Gastroesophageal sphincter (tissue), 3 donors: ENCODE results near the gene ATP2B2.

Source experiments
- CTCF ChIP-seq, 4 experiments: fragments of 200-600 bp in 2 of 4; fragments of 450-650 bp in 2 of 4; sonication (generic) in 1 of 4; IDR thresholded peaks; one replicate each; pipeline ENCODE4 v1.5.1; 2017 to 2019; ENCODE audit warnings: antibody characterized with exemption in 4 of 4, mild to moderate bottlenecking in 2 of 4, moderate library complexity in 2 of 4
- EP300 ChIP-seq: sonication (generic); formaldehyde crosslinking; IDR thresholded peaks from one replicate; pipeline ENCODE4 v1.6.1; 2017; ENCODE audit warnings: antibody characterized with exemption, mild to moderate bottlenecking
- POLR2A ChIP-seq, 2 donors: fragments of 450-650 bp; IDR thresholded peaks; one replicate each; pipeline ENCODE4 v1.6.1; 2017; ENCODE audit warnings: antibody characterized with exemption in 2 of 2, mild to moderate bottlenecking in 2 of 2, moderate library complexity in 1 of 2
- POLR2AphosphoS5 ChIP-seq: sonication (generic); formaldehyde crosslinking; IDR thresholded peaks from one replicate; pipeline ENCODE4 v1.6.1; 2017; ENCODE audit warnings: antibody characterized with exemption

DNA sequence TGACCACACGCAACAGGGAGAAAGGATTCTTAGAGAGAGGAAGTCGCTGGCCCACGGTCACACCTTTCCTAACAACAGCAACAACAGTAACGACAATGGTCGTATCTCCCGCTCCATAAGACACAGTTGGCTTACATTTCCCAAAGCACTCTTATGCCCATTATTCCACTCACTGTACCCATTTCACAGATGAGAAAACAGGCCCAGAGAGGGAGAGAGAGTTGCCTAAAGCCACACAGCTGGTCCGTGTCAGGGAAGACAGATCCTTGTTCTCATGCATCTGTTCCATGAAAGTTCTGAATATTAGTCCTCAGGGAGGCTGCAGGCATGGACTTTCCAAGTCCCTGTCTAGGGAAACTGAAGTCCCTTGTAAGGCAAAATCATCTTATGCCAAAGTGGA lies 42.0 kb upstream of the ATP2B2 start:
- no peak for TF ChIP-seq CTCF (IDR thresholded peaks at IDR 0.05)
- no peak for TF ChIP-seq POLR2AphosphoS5
- TF ChIP-seq POLR2A (IDR thresholded peaks at IDR 0.05): no peak
- no peak for TF ChIP-seq EP300
